HS-27A (cell line): ENCODE measurements around the gene TBC1D19.
"Not testable (repeated sequence)": the region's sequence is repeated elsewhere in the genome, so short reads cannot be mapped to it uniquely, and the experiment has no call there.

ENCODE experiments used
- DNase-seq: peaks from one replicate; pipeline ENCODE4 v3.0.0-alpha.2; 2012; ENCODE audit warnings: low read depth, missing footprints

TBC1D19 gene

DNA sequence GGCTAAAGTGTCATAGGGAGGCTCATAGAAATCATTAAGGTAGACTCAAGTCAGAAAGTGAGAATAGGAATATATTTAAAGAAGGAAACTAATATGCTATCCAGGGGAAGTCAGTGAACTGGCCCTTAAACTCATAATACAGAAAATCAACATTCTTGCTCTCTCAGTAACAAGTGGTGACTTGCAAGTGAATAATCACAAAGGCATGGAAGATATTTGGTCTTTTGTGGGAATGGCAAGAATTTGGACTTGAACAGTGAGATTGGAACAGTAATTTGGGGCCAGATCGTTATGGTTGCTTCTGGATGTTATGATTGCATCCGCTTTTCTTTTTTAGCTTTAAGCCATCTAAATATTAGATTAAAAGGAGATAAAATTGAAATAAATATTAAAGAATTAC lies 103.8 kb downstream of the TBC1D19 start:
- peak; percentile 96 for DNase-seq

GRCh38 chr4:26690506-26690905 lies 106.6 kb downstream of the TBC1D19 start:
- DNase-seq: no peak

GRCh38 chr4:26692014-26692726 lies 108.3 kb downstream of the TBC1D19 start:
- no peak for DNase-seq

DNA sequence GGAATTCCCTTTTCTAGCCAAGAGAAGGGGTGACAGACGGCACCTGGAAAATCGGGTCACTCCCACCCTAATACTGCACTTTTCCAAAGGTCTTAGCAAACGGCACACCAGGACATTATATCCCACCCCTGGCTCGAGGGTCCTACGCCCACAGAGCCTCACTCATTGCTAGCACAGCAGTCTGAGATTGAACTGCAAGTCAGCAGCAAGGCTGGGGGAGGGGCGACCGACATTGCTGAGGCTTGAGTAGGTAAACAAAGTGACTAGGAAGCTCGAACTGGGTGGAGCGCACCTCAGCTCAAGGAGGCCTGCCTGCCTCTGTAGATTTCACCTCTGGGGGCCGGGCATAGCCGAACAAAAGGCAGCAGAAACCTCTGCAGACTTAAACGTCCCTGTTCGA lies 110.2 kb downstream of the TBC1D19 start:
- not testable (repeated sequence) for DNase-seq

DNA sequence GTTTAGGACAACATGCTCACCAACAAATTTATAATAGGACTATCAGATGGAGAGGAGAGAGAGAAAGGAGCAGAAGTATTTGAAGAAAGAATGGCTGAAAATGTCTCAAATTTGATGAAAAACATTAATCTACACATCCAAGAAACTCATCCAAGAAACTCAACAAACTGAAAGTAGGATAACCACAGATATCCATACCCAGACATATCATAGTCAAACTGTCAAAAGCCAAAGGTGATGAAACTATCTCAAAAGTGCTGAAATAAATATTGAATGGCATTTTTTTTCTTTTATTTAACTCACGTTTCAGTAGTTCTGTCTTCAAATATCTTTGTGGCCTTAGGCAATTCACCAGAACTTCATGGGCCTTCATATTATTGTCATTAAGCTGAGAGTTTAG lies 116.2 kb downstream of the TBC1D19 start:
- no peak for DNase-seq

DNA sequence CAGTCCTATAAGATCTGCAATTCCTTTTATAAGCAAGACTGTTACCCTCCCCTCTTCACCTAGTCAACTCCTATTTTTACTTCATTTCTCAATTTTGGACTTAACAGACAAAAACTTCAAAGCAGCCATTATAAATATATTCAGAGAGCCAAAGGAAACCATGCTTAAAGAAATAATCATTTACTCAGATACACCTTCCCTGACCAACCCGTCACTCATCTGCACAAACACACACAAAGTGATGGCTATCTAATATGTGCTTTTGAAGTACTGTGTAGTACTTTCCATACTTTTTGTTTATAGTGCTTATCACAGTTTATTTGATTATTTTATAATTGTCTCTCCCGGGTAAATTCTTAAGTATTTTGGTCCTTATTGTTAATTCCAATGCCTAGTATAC lies 117.2 kb downstream of the TBC1D19 start:
- DNase-seq: no peak

GRCh38 chr4:26701786-26702227 lies 117.9 kb downstream of the TBC1D19 start:
- DNase-seq: no peak

GRCh38 chr4:26707342-26707741 lies 123.5 kb downstream of the TBC1D19 start:
- DNase-seq: no peak

DNA sequence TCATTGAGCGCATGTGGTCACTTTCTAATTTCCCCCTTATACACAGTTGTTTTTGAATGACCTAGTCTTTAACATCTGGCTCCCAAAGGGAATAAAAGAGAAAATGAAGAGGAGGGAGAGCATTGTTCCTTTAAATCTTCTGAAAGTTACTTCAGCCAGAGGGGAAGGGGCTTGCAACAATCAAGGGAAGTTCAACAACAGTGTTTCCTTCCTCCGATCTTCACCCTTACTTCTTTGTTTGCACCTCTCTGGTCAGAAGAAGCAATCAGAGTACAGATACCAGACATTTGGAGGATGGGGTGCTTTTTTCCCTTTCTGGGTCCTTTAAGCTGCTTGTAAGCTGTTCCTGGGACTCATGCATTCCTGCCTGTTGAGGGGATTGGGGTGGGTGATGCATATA lies 125.4 kb downstream of the TBC1D19 start:
- no peak for DNase-seq

GRCh38 chr4:26713563-26714151 lies 129.8 kb downstream of the TBC1D19 start:
- DNase-seq: no peak

DNA sequence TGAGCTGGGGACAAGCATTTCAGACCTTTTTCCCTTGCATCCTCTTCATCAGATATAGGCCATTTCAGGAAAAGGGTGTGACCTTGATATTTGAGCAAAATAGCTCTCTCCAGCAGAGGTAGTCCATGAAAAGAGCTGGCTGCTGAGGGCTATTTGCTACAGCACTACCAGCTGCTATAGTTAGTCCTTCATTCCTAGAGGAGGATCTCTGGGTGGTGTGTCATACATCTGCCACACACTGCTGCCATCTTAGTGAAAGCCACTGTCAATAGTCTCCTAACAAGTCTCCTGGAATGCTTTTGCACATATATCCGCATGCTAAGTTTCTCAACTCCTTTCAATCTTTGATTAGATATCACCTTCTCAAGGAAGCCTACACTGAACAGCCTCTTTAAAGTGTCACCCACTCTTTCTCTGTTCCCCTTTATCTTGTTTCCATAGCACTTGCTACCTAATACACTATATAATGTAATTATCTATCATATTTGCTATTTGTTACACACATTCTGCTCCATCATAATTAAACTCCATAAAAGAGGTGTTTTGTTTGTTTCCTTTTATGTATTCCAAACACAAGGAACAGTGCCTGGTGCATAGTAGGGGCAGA lies 131.9 kb downstream of the TBC1D19 start:
- DNase-seq: no peak

- DNase-seq: peak; percentile 82
These were observed 133.4 kb downstream of the TBC1D19 start for GRCh38 chr4:26717332-26717731.

DNA sequence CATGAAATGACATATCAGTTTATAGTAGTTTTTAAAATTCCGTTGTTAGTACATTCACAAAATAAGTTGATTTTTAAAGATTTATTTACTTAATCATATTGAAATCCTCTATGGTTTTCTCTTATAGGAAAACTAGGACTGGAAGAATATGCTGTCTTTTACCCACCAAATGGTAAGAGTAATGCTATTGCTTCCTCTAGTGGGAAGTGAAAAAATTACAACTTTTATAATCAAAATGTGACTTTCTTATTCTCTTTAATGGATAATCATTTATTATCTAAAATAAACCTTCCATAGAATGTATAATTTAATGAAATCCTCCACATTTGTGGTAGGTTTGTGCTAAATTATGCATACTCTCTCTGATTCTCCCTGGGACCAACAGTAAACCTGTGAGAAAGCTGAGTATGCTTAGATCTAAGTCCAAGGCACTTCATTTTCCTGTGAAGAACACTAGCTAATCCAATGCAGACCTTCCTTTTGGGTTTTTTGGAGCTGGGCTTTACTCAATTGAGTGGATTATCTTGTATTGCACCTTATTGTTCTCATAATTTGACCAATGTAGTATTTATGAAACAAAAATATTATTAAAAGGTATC lies 136.2 kb downstream of the TBC1D19 start:
- no peak for DNase-seq

GRCh38 chr4:26721685-26722084 lies 137.8 kb downstream of the TBC1D19 start:
- no peak for DNase-seq

DNA sequence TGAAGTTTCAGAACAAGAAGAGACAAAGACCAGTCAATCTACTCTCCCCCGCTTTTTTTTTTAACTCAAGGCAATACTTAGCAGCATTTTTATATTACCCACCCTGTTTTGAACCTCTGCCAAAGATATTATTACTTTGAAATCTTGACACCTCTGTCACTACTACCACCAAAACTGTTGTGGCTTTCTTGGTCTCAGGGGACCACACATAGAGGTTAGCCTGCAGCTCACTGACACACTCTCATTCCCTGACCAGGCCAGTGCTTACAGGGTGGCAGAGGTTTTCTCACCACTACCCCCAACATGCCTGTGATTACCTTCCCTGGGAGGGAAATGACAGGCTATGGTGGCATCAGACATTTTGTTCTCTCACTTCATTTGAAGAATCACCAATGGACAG lies 139.3 kb downstream of the TBC1D19 start:
- no peak for DNase-seq

GRCh38 chr4:26724534-26724933 lies 140.7 kb downstream of the TBC1D19 start:
- DNase-seq: no peak

- no peak for DNase-seq
These were observed 142.9 kb downstream of the TBC1D19 start for GRCh38 chr4:26726655-26727387.

- DNase-seq: no peak
These were observed 144.0 kb downstream of the TBC1D19 start for GRCh38 chr4:26727844-26728243.

- DNase-seq: no peak
These were observed 145.1 kb downstream of the TBC1D19 start for GRCh38 chr4:26729027-26729426.

- DNase-seq: no peak
These were observed 145.7 kb downstream of the TBC1D19 start for GRCh38 chr4:26729547-26729946.

DNA sequence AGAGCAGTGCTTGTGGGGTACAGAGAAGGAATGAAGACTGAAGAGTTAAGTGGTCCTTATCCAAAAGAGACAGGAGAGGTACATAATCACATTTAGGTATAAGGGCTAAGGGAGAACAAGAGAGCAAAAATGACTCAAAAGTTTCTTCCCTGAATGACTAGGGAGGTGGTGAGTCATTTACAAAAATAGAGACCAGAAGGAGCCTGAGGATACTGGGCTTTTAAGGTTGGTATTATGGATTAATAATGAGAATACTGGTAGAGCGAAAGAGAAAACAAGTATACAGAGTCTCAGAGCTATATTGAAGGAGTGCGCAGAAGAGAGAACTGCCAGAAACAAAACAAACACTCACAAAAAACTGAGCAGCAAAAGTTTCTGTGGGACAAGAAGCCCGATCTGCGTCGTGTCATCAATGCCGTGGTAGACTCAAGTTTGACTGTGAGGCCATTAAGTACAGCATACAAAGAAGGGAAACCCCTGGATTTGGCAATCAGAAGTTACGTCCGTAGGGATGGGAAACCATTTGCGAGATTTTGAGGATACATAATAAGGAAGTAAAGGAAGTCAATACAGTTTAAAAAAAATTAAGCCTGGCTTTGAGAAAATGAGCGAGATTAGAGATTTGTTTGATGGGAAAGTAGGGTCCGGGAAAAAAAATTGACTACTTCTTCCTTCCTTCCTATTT lies 147.6 kb downstream of the TBC1D19 start:
- no peak for DNase-seq

- no peak for DNase-seq
These were observed 148.5 kb downstream of the TBC1D19 start for GRCh38 chr4:26732356-26732755.
